Posterior cingulate gyrus (tissue), 11 donors: Measurements from ENCODE around the gene NCKAP5.

Experiments used
- DNase-seq, 10 donors: peaks; one replicate each; pipeline versions ENCODE4 v3.0.0 to v3.0.0-alpha.2; 2020 to 2021; ENCODE audit warnings: mixed read lengths in 3 of 10
- intact Hi-C: fragments of 100-400 bp; cut with DNase I; formaldehyde crosslinking; loops from one replicate; pipeline ENCODE4 v1.15.1; 2023

Gene NCKAP5

DNA sequence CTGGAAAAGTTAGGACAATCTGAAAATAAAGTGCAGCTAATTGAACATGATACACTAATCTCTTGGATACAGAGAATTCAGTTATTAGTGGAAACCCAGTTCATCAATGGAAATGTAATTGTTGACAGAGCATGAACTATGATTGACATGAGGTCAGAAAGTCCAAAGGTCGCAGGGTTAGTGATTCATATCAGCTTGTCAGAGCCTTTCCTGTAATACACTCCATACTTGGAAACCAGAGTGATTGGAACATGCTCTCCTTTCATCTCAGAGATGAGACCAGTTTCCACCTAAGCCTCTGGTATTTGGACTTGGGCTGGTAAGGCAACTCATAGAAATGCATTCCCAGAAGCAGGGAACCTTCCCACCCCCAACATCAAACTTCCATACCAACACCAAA is 8.5 kb upstream of the NCKAP5 start:
- intact Hi-C loops = no loop called here
- no peak for DNase-seq

DNA sequence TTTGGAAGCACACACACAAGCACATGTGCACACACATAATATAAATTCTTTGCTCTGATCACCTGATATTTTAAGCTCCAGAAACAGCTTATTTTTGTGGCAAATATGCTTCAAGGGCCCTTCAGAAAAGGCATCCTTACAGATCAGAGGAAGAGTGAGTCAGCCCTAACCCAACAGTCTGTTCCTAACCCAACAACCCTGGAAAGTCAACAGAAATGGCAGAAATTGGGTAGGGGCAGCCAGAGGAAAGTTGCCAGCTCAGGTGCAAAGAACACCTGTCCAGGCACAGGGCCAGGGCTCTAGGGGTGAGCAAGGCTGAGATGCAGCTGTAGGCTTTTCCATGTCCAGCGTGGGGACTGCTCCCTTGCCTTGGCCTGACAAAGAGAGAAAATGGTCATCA is 6.4 kb upstream of the NCKAP5 start:
- intact Hi-C loops = no loop called here
- DNase-seq = no peak

DNA sequence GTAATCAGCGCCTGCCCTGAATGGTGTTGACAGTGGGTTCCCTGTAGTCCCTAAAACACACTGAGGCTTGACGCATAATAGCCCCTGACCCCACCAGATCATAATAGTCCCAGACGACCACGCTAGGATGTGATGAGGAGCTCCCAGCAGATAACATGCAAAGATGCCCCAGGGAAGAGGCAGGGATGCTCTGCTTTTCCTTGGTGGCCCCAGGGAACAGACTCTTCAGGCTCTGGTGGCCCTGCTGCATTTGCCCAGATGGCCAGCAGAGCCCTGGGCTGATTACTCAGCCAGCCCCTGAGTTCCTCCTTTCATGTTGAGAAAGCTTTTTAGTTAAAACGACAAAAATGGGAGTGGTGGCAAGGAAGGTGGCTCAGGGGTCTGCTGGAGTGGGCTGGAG is 5.9 kb upstream of the NCKAP5 start:
- DNase-seq = no peak
- intact Hi-C loops = no loop called here

DNA sequence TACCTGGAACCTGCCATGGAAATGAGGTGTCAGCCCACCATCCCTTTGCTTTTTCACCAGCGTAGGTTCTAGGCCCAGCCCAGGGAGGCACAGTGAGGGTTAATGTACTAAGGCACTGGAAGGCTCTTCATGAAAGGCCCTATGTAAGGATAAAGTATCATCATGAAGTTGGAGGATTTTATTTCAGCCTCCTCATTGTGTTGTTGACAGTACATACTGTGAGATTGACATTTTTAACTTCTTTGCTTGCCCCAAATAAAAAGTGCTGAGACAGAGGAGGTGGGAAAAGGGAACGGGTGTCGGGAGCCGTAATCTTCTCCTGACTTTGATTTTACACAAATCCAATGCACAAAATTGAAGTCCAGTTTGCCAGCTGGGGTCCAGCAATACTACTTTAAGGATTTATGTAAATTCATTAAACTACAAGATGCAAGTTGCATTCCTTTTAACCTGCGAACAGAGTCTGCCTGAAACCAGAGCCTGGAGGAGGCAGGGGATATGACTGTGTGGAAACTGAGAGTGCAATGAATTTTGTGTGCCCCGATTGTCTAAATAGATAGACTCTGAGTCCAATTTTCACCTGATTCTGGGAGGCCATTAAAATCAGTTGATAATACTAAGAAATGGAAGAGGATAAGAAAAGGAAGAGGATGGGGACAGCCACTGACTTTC is 5.4 kb upstream of the NCKAP5 start:
- no peak for DNase-seq
- intact Hi-C loops = no loop called here

DNA sequence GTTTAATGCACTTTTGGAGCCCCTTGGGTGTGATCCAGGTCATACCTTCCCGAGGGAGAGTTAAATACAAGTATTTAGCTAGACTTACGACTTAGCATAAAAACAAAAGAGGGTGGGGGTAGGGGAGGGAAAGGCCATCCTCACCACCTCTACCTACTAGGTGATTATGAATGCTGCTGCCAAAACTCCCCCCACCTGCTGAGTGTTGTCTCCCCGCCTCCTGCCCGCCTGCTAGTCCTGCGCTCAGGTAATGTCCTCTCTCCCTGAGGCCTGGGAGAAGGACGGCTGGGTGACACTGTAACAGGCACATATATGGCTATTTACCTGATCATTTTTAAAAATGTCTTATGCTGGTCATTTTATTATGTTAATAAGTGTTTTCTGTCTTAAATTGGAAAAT is 3.0 kb upstream of the NCKAP5 start:
- intact Hi-C loops = no loop called here
- no peak for DNase-seq

DNA sequence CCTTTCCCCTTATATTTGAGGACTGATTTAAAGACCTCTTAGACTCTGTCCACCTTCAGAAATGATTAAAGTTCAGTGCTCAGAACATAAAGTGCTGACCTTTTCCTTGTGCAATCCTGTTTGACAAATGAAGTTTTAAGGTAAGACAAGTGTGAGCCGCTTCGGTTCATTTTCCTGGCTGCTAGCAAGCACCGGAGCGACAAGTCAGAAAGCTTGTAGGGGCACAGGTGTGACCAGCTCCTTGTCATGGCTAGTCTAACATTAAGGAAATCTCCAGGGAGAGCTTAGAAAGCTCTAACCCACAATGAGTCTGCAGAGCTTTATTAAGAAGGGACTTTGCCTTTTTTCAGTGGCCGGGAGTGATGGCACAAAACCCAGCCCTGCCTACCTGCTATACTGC is 2.3 kb upstream of the NCKAP5 start:
- intact Hi-C loops = no loop called here
- DNase-seq = no peak

DNA sequence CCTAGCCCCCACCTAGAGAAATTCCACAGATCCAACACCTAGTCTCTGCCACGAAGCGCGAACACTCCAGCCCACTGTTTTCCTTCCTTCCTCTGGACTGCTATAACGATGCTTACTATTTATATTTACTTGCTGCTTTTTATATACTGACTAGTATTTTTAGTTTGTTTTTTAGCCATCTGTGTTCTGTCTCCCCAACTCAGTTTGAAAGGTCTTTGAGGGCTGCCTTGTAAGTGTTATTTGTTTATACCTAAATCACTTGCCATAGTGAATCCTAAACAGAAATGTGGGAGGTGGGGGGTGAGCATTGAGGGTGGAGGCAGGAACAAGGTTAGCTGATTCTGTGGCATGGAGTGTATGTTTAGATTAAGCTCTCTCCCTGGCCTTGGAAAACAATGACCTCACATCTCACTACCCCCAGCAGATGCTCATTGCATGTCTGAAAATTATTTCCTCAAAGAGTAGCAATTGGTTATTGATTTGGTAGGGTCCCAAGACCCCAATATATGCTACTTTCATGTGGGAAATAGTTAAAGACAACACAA is 1.1 kb upstream of the NCKAP5 start:
- intact Hi-C loops = loop anchor here (10.0 kb wide), 3 partner anchors 155 to 1025 kb away; partner anchors contain the start of gene LYPD1

DNA sequence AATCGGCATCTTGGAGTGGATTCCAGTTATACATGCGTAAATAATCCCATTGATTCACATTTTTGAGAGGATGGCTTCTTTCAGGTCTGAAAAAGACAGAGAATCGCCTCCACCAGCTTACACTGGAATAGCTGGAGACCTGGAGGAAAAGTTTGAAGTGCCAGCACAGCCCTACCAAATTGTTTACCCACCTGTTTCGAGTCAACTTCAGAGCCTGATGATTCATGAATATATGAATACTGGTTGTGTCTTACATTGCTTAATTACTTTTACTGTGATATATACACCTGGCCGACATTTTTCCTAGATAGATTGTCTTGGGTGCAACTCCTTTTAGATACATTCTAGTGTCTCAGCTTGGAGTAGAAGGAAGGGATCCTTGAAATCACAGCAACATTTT is 335 bp upstream of the NCKAP5 start:
- DNase-seq = no peak
- intact Hi-C loops = loop anchor here (10.0 kb wide), 3 partner anchors 154 to 1024 kb away; partner anchors contain the start of gene LYPD1

More for the DNA sequence above, 1.1 kb upstream of the NCKAP5 start:
- no peak for DNase-seq

DNA sequence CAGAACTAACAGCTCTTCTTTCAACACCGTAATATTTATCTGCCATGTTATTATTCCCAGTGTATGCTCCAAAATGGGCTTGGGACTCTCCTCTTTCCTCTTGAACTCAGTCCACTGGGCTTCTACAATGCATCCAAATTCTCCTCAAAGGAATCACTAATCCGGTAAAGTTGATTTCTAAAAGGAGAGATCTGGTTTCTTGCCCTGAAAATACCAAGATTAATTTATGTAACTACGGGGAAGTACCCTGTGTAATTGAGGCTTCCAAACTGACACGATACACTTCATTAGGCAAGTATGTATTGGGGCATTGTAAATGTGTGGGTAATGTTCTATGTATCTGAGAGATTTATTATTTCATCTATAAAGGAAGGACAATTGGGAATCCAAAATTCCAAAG is 5.7 kb downstream of the NCKAP5 start:
- DNase-seq = no peak
- intact Hi-C loops = loop anchor here (5.0 to 10.0 kb wide), 5 partner anchors 148 to 1018 kb away; partner anchors contain the start of gene LYPD1

DNA sequence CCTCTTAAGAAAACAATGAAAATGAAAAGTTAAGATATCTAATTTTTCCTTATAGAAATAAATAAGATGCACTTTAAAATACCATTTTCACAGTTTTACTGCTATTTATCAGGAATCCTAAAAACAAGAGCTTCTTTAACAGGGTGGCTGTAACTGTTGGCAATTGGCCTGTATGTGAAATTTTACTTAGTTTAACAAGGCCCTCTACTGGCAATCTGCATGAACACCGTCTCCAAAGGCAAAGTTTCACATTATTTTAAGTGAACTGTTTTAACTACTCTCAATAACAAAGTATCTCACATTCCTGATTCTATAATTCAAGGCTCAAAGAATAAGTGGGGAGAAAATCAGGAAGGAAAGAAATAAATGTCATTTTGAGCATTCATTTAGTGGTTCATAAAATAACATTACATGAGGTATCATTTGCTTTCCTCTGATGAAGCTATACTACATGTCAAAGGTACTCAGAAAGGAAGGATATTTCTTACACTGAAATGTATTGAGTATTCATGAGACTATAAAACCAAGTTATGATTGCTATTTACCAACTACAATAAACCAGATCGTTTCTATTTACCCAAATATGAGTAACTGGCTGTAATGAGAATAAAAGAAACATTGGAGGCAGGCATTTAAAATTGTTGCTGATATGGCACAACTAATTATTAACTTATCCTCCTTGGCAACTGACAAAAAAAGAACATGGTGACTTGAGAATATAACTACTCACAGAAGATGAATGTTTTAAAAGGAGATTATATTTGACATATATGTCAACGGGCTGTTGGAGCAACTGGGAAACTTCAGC is 7.0 kb downstream of the NCKAP5 start:
- no peak for DNase-seq

DNA sequence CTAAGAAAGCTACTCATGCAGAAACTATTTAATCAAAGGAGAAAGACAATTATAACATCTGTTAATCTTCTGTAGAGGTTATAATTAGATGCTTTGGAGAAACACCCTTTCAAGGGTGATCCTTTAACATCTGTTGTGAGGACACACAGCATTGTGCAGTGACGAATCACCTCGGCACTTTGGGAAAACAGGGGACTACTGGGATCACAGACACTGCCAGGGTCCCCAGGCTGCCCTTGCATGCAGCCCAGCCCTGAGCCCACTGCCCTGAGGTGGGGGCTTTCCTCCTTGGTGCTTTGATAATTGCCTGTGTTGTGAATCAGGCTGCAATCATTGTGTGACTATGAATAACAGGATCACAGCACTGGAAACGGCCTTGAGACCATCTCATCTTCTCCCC is 10.6 kb downstream of the NCKAP5 start:
- DNase-seq = no peak
- intact Hi-C loops = no loop called here

More for the DNA sequence above, 7.0 kb downstream of the NCKAP5 start:
- intact Hi-C loops = loop anchor here (2.0 to 10.0 kb wide), 6 partner anchors 146 to 1016 kb away; partner anchors contain the start of gene LYPD1

DNA sequence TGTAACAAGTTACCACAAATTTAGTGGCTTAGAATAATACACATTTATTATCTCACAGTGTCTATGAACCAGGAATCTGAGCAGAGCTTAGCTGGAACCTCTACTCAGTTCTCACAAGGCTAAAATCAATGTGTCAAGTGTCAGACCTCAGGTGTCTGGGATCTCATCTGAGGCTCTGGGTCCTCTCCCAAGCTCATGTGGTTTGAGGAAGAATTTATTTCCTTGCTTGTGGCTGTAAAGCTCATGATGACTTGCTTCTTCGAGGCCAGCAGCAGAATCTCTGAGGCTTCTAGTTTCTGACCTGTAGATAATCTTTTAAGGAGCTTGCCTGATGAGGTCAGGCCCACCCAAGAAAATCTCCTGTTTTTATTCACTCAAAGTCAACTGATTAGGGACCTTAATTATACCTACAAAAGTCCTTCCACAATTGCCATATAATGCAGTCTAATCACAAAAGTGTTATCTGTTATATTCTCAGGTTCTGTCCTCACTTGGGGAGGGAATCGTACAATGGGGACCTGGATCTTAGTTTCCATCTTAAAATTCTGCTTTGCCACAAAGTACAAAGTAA is 14.3 kb downstream of the NCKAP5 start:
- no peak for DNase-seq
- intact Hi-C loops = no loop called here

DNA sequence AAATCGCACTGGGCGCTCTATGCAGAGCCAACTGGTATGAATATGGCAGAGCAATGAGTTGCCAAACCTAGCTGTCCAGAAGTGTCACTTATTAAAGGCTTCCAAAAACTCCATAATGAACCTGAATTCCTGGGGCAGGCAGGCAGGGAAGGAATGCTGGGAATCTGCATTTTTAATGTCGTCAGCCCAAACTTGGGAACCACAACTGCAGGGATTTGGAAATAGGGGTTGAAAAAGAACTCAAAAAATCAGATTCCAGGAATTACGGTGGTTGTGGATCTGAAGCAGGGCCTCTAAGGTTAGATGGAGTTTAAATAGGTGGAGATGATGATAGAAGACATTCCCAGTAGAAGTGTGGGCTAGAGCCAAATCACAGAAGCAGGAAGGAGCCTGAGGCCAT is 15.0 kb downstream of the NCKAP5 start:
- intact Hi-C loops = no loop called here
- DNase-seq = no peak

DNA sequence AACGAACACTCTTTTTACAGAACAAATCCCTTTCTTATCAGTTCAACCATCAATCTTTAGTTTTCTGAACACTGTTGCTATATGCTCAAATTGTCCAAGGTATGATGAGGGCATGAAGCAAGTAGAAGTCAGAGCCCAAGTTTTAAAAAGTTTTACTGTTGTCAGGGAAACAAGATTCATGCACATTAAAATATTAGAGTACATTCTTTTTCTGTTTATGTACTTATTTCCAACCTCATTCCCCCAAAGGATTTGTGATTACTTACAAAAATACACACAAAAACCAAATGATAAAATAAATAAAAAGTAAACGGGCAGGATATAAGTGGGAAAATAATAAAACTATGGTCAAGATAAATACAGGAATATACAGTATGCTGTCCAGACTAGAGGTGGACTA is 15.4 kb downstream of the NCKAP5 start:
- intact Hi-C loops = no loop called here
- DNase-seq = no peak

DNA sequence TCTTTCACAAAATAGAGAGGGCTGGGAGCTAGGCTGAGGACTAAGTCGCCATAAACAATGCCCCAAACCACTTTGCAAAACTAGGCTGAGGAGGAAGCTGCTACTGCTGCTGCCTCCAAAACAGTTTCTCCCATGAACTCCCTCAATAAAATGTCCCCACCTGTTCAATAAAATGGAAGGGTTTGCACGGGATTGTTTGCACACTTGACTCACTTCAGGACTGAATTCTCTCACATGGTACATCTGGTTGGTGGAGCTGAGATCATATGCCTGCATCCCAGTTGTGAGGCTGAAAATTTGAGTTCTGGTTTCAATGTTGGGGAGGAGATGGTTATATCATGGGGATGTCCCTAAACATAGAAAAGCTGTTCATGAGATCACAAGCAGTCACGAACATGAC is 26.5 kb downstream of the NCKAP5 start:
- intact Hi-C loops = no loop called here
- no peak for DNase-seq

DNA sequence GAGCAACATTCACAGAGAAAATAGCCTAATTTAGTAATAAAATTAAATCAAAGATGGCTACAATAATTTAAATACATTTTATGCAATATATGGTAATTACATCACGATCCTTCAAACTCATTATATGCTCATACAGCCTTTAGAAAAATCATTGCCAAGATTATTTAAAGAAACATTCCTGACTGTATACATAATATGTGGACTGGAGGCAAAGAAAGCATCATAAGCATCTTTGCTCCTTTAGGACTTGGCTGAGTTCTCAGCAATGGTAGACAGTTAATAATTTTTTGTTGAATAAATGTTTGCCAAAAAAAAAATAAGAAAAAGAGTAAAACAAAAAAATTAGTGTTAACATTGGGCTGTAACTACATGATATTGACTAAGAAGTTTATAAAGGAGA is 26.9 kb downstream of the NCKAP5 start:
- intact Hi-C loops = no loop called here
- DNase-seq = no peak

DNA sequence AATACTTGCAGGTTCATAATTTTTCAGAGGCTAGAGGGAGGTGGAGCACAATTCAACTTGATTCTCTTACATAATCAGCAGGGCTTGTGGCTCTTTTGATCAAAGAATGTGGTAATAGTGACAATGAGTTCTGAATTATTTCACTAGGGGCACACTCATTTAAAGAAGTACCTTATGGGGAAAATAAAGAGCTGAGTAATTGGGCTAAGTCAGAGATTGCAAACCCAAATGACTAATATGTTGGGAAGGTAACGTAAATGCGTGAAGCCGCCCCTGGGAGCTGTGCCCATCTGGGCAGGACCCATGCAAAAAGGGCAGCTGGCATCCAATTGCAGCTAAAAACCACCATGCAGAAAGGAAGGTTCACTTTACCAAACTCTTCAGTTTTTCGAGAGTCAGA is 35.3 kb downstream of the NCKAP5 start:
- DNase-seq = no peak
- intact Hi-C loops = no loop called here

DNA sequence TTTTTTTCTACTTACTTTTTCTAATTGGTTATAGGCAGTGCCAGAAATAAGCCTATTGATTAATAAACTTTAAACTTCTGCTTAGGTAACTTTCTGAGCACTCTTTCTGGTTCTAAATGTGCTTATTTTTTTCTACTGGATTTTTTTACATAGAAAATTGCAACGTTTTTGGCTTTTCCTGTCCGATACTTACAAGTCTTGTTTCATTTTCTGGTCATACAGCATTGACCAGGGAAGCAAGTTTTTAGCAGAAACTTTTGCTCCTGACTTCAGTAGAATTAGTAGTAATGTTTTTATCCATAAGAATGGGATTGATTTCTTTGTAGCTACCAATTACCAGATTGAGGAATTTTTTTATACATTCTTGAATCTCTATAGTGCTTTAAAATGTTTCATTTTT is 36.9 kb downstream of the NCKAP5 start:
- intact Hi-C loops = no loop called here
- DNase-seq = no peak

DNA sequence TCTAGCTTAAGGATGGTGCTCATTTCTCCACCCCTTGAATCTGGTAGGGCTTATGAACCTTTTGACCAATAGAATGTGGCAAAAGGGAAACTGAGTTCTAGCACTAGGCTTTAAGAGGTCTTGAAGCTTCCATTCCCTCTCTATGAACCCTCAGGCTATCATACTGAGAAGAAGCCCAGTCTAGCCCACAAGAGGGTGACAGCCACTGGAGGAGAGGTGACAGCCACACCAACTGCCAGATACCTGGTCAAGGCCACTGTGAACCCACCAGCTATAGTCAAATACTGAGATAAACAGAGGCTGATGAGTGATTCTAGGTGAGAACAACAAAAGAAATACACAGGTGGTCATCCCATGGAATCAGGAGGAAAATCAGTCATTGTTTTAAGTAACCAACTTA is 37.6 kb downstream of the NCKAP5 start:
- no peak for DNase-seq
- intact Hi-C loops = no loop called here

DNA sequence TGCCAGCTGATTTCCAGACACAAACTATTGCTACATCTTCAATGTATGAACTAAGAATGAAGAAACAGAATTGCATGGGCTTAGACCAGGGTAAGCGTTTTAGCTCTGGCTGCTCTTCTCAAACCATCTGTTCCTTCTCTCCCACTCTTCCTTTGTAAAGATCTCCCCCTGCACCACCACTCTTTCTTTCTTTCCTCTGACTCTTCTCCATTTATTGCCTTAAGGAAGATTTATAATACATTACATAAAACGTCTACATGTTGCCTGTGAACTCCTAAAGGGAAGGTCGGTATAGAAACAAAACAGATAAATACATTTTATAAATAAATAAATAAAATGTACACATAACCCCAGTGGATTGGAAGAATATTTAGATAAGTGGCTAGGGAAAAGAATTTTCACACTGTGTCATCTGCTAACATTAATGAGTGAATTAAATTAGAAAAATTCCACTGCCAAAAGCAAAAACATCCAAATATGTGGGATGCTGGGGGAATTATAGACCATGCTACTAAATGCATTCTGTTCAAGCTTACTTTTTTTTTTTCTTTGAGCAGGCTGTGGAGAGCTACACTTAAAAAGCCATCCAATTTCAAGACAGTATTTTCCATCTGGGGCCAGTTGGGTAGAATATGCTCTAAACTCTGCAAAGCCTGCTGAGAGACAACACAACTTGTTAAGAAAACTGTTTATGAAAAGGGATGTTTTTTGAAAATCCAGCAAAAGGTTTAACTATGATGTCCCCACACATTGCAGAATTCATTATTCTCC is 41.5 kb downstream of the NCKAP5 start:
- no peak for DNase-seq
- intact Hi-C loops = no loop called here
